Limb (tissue), 2 donors: ENCODE measurements around the gene RNASEH1.
"Not testable (repeated sequence)": the region's sequence is repeated elsewhere in the genome, so short reads cannot be mapped to it uniquely, and the experiment has no call there.

Experiments used
- DNase-seq, 2 donors: peaks; one replicate each; pipeline ENCODE4 v3.0.0-alpha.2; 2016; ENCODE audit errors: extremely low spot score in 2 of 2

The RNASEH1 gene

DNA sequence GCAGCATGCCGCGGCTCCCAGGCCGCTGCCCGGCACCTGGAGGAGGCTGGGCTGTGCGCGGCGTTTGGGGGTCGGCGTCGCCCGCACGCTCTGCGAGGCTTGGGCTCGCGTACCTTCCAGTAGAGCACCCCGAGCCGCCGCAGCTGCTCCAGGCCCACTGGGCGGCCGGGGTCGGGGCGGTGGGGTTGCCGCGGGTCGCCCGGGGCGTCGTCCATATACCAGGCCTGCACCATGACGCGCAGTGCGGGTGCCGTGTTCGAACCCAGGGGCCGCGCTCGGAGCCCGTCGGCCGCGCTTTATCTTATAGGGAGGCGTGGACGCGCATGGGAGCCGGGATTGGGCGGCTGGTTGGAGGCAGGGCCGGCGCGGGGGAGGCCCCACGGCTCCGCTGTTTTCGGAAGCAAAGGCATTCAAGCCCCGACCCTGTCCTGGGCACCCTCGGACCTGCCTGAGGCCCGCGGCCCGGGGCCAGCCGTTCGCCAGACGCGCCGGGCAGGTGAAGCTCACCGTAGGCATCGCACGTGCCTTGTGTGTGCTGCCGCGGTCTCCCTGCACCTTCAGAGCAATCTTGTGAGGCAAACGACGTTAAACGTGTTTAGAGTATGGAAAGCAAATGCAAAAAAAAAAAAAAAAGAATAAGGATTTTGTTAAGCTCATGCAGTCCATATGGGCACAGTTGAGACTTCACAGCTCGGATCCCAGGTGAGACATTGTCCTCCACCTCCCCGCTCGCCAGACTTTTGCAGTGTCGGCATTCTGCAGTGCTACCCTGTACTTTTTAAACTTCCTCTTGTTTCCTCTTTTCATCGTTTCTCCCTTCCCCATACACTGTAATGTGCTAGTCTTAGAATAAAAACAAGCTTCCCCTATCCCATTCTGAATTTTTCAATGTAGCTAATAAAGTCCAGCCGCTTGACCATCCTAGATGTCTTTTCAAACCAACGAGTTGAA, 38.6 kb downstream of the RNASEH1 start, which contains the start of gene ADI1:
TSS of gene ADI1 (minus strand) at position 277 of the 951 bp plus-strand sequence. CDS start at position 233, 44 bp downstream.
- peak; percentile 81 to 89 for DNase-seq

DNA sequence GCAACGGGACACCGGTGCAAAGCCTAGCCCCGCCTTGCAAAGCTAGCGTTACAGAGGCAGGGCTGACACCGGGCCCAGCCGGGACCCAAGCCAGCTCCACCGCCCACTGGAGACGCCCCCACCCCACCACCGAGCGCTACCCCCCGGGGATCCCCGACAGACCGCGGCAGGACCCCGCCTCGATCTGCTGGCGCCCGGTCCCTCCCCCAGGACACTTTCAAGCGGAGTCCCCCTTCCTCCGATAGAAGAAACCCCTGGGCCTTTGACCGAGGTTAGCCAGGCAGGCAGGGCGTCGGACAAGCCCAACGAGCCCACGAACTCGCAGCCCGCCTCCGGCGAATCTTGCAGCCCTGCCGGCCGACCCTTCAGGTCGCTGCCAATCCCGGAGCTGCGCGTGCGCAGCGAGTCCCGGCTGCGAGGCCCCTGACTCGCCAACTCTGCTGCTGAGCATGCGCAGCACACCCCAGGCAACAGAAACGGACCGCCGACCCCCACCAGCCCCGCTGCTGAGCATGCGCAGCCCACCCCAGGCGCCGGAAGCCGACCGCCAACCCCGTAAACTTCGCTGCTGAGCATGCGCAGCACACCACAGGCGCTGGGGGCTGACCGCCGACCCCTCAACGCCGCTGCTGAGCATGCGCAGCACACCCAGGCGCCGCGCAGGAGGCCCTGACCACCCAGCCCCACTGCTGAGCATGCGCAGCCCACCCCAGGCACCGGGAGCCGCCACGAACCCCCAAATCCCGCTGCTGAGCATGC, 39.5 kb downstream of the RNASEH1 start:
- peak; percentile 98 to 100 for DNase-seq

- DNase-seq = no peak
Measured at GRCh38 chr2:3517948-3518495, 40.1 kb downstream of the RNASEH1 start.

GRCh38 chr2:3516831-3517230, 41.3 kb downstream of the RNASEH1 start:
- no peak for DNase-seq

DNA sequence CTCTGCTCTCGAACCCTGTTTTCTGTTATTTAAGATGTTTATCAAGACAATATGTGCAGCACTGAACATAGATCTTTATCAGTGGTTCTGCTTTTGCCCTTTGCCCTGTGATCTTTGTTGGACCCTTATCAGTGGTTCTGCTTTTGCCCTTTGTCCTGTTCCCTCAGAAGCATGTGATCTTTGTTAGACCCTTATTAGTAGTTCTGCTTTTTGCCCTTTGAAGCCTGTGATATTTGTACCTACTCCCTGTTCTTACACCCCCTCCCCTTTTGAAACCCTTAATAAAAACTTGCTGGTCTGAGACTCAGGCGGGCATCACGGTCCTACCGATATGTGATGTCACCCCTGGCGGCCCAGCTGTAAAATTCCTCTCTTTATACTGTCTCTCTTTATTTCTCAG, 42.7 kb downstream of the RNASEH1 start:
- DNase-seq = not testable (repeated sequence)

GRCh38 chr2:3513026-3513810, 44.9 kb downstream of the RNASEH1 start:
- DNase-seq = no peak

DNA sequence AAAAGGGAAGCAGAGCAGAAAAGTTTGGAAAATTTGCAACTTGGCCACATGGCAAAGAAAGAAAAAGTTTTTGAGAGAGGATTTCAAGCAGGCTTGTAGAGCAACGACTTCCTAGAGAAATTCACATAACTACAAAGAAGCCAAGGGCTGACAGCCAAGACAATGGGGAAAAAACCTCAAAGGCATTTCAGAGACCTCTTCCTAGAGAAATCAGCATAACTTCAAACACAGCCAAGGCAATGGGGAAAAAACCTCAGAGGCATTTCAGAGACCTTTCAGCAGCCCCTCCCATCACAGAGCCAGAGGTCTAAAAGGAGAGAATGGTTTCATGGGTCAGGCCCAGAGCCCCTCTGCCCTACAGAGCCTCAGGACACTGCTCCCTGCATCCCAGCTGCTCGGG, 46.0 kb downstream of the RNASEH1 start:
- DNase-seq = no peak

DNA sequence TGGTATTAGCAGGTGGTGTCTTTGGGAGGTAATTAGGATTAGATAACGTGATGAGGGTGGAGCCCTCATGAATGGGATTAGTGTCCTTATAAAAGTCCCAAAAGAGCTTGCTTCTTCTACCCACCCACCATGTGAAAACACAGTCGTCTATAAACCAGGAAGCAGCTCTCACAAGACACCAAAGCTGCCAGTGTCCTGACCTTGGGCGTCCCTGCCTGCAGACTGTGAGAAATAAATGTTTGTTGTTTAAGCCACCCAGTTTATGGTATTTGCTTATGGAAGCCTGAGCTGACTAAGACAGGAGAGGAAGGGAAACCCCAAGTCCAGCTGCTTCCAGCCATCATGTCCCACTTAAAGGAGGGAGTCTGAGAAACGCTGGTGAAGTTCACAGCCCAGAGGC, 52.4 kb downstream of the RNASEH1 start:
- DNase-seq = no peak

GRCh38 chr2:3504741-3505140, 53.4 kb downstream of the RNASEH1 start:
- DNase-seq = no peak

- DNase-seq = no peak
Measured at GRCh38 chr2:3503483-3503882, 54.6 kb downstream of the RNASEH1 start.

- DNase-seq = no peak
Measured at GRCh38 chr2:3503046-3503445, 55.1 kb downstream of the RNASEH1 start.

GRCh38 chr2:3500326-3500899, 57.7 kb downstream of the RNASEH1 start:
- DNase-seq = no peak

DNA sequence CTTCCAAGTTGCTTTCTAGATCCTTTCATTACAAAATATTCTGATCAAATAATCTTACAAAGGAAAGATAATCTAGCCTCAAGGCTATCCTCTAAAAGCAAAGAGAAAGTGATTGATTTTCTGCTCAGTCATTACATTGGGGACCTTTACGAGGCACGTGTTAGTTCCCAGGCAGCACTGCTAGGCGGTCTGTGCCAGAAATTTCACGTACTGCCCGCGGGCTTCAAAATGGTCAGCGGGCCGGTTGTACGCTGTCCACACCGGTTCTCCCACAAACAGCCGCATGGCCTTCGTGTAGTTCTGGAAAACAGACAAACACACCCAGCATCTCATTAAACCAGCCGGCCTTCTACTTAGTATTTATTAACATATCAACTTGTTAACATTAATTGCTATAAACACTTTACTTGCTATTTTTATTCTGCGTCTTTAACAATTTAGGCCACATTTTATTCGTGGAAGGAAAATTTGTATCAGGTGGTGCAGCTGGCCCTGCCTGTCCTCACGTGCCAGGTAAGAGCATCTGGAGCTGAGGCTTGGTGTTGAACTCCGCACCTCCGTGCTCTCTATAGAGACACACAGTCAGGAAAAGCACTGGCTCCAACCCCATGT, 59.2 kb downstream of the RNASEH1 start:
- DNase-seq = no peak

DNA sequence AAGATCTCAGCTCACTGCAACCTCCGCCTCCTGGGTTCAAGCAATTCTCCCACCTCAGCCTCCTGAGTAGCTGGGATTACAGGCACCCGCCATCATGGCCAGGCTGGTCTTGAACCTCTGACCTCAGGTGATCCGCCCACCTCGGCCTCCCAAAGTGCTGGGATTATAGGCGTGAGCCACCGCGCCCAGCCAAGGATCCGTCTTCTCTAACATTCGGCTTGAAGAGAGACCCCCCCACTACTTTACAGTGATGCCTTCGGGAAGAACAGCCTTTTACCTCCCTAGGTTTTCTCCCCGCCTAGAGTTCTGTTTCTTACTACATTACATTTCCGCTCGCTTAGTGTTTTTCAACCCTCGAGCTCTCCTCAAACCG, 61.4 kb downstream of the RNASEH1 start:
- not testable (repeated sequence) for DNase-seq
